Measurements from ENCODE around the gene MOCS3.

MOCS3 gene

GRCh38 chr20:50958615-50959542 lies at the start of gene MOCS3:
Gene MOCS3 (plus strand): TSS chr20:50958818. CDS start chr20:50958843, 25 bp downstream.
- DNase-seq (ENCODE audit: low read depth), result peak; percentile 75

GRCh38 chr20:50909413-50909812 lies 49.2 kb upstream of the MOCS3 start:
- no peak for DNase-seq (ENCODE audit: low read depth)

GRCh38 chr20:50911030-50911429 lies 47.6 kb upstream of the MOCS3 start:
- no peak for DNase-seq (ENCODE audit: low read depth)

GRCh38 chr20:50911716-50912115 lies 46.9 kb upstream of the MOCS3 start:
- DNase-seq (ENCODE audit: low read depth), result no peak

- DNase-seq (ENCODE audit: low read depth), result no peak
Measured at GRCh38 chr20:50913690-50914375, 44.8 kb upstream of the MOCS3 start.

GRCh38 chr20:50915424-50915823 lies 43.2 kb upstream of the MOCS3 start:
- no peak for DNase-seq (ENCODE audit: low read depth)

GRCh38 chr20:50916257-50916656 lies 42.4 kb upstream of the MOCS3 start:
- DNase-seq (ENCODE audit: low read depth), result no peak

- no peak for DNase-seq (ENCODE audit: low read depth)
Measured at GRCh38 chr20:50916934-50917333, 41.7 kb upstream of the MOCS3 start.

GRCh38 chr20:50918403-50918802 lies 40.2 kb upstream of the MOCS3 start:
- no peak for DNase-seq (ENCODE audit: low read depth)

- DNase-seq (ENCODE audit: low read depth), result no peak
Measured at GRCh38 chr20:50919567-50919966, 39.1 kb upstream of the MOCS3 start.

- no peak for DNase-seq (ENCODE audit: low read depth)
Measured at GRCh38 chr20:50920997-50921396, 37.6 kb upstream of the MOCS3 start.

GRCh38 chr20:50921803-50922501 lies 36.7 kb upstream of the MOCS3 start:
- DNase-seq (ENCODE audit: low read depth), result no peak

- no peak for DNase-seq (ENCODE audit: low read depth)
Measured at GRCh38 chr20:50924261-50924920, 34.2 kb upstream of the MOCS3 start.

- DNase-seq (ENCODE audit: low read depth), result no peak
Measured at GRCh38 chr20:50926530-50926929, 32.1 kb upstream of the MOCS3 start.

- DNase-seq (ENCODE audit: low read depth), result no peak
Measured at GRCh38 chr20:50928469-50928868, 30.1 kb upstream of the MOCS3 start.

GRCh38 chr20:50929299-50930138 lies 29.1 kb upstream of the MOCS3 start:
- peak; percentile 82 for DNase-seq (ENCODE audit: low read depth)

GRCh38 chr20:50930139-50930975 lies 28.3 kb upstream of the MOCS3 start:
- no peak for DNase-seq (ENCODE audit: low read depth)

- DNase-seq (ENCODE audit: low read depth), result no peak
Measured at GRCh38 chr20:50930976-50931305, 27.7 kb upstream of the MOCS3 start.

GRCh38 chr20:50931306-50932015 lies 27.2 kb upstream of the MOCS3 start, which contains the start of gene ADNP:
Gene ADNP (minus strand): TSS chr20:50931437. CDS start chr20:50903996, 27,441 bp downstream.
- DNase-seq (ENCODE audit: low read depth), result peak; percentile 79

Measured in stimulated activated CD8-positive, alpha-beta memory T cell treated with anti-CD3 and anti-CD28 coated beads, Interleukin-12 subunit alpha, Interleukin-12 subunit beta, amount 100 ng/mL, for 1 hour (primary cell).